Calu3 (cell line): ENCODE data around the gene OBI1. TPM values are rescaled to one million over a fixed set of nuclear protein-coding genes. Genes with fewer than 3 reads are reported as not detected.
"Not testable (repeated sequence)": the region's sequence is repeated elsewhere in the genome, so short reads cannot be mapped to it uniquely, and the experiment has no call there.

Experiments used
- BruUV-seq: library from RNA; stranded (reverse); fragments of 400-500 nt; replicated peaks from 2 replicates; lab custom pipeline; 2021; lab: Mats Ljungman, UMichigan
- CTCF ChIA-PET: fragments of 300-600 bp; sonication (Branson Sonifier 250); formaldehyde crosslinking; loops from one replicate; lab custom pipeline; 2022; ENCODE audit warnings: antibody characterized with exemption; lab: Charles Lee
- DNase-seq: peaks from one replicate; pipeline ENCODE4 v3.0.0; 2022
- H3K27ac Mint-ChIP-seq: one replicate; pipeline ENCODE4 v1.8.0; 2022; ENCODE audit warnings: mixed read lengths; ENCODE audit not compliant: unreplicated experiment
- H3K27me3 Mint-ChIP-seq: one replicate; pipeline ENCODE4 v1.8.0; 2022; ENCODE audit warnings: mixed read lengths; ENCODE audit not compliant: unreplicated experiment
- H3K36me3 Mint-ChIP-seq: one replicate; pipeline ENCODE4 v1.8.0; 2022; ENCODE audit warnings: mild to moderate bottlenecking, moderate library complexity, mixed read lengths; ENCODE audit not compliant: insufficient read depth, unreplicated experiment
- H3K4me1 Mint-ChIP-seq: one replicate; pipeline ENCODE4 v1.8.0; 2022; ENCODE audit warnings: mild to moderate bottlenecking, low read depth, mixed read lengths; ENCODE audit not compliant: unreplicated experiment
- H3K4me3 Mint-ChIP-seq: one replicate; pipeline ENCODE4 v1.8.0; 2022; ENCODE audit warnings: mild to moderate bottlenecking, low read depth, moderate library complexity, mixed read lengths; ENCODE audit not compliant: unreplicated experiment
- H3K9me3 Mint-ChIP-seq: one replicate; pipeline ENCODE4 v1.8.0; 2022; ENCODE audit warnings: low read depth, mixed read lengths; ENCODE audit not compliant: unreplicated experiment
- CTCF ChIP-seq: fragments of 200-600 bp; IDR thresholded peaks from one replicate; pipeline ENCODE4 v1.8.0; 2022; ENCODE audit warnings: antibody characterized with exemption; ENCODE audit not compliant: unreplicated experiment
- intact Hi-C: fragments of 100-400 bp; cut with micrococcal nuclease; formaldehyde crosslinking; loops from one replicate; pipeline ENCODE4 v1.10.0; 2022; ENCODE audit not compliant: unreplicated experiment
- total RNA-seq: library from RNA; stranded (reverse); gene quantifications from 2 replicates; pipeline ENCODE4 v1.2.3, GENCODE V29; 2022

Gene OBI1
- total RNA-seq, 1 experiment from 2014 or later: 5.9 TPM

GRCh38 chr13:78655007-78655406 lies 3.9 kb downstream of the OBI1 start:
- Mint-ChIP-seq H3K27me3 (no peaks in the 10 kb centered on the region), H3K4me3 (no peak overlapping the region), H3K36me3 (peaks cover 17% of the 10 kb centered on the region), H3K4me1 (no peaks in the 10 kb centered on the region), H3K27ac (no peak overlapping the region), H3K9me3 (no peaks in the 10 kb centered on the region)
- BruUV-seq: no TSS peak
- intact Hi-C loops: no loop called here
- CTCF ChIA-PET: no interaction called here
- DNase-seq: no peak
- no peak for TF ChIP-seq CTCF

- no peak for TF ChIP-seq CTCF
- Mint-ChIP-seq H3K36me3 (peaks cover under 1% of the 10 kb centered on the region), H3K9me3 (no peaks in the 10 kb centered on the region), H3K27me3 (no peaks in the 10 kb centered on the region), H3K27ac (no peak overlapping the region), H3K4me1 (peaks cover 3% of the 10 kb centered on the region), H3K4me3 (no peak overlapping the region)
- CTCF ChIA-PET: no interaction called here
- no peak for DNase-seq
- BruUV-seq: no TSS peak
- intact Hi-C loops: no loop called here
Observed at GRCh38 chr13:78652651-78653050, 6.3 kb downstream of the OBI1 start.

- no peak for DNase-seq
- Mint-ChIP-seq H3K4me3 (no peak overlapping the region), H3K4me1 (peaks cover 11% of the 10 kb centered on the region), H3K27ac (no peak overlapping the region), H3K36me3 (no peaks in the 10 kb centered on the region), H3K27me3 (no peaks in the 10 kb centered on the region), H3K9me3 (no peaks in the 10 kb centered on the region)
- no peak for TF ChIP-seq CTCF
- BruUV-seq: no TSS peak
- intact Hi-C loops: no loop called here
- CTCF ChIA-PET: no interaction called here
Observed at GRCh38 chr13:78650717-78651083, 8.3 kb downstream of the OBI1 start.

GRCh38 chr13:78649997-78650716 lies 8.8 kb downstream of the OBI1 start:
- DNase-seq: no peak
- H3K9me3 Mint-ChIP-seq: no peaks in the 10 kb centered on the region
- intact Hi-C loops: no loop called here
- H3K27me3 Mint-ChIP-seq: no peaks in the 10 kb centered on the region
- TF ChIP-seq CTCF: no peak
- H3K36me3 Mint-ChIP-seq: no peaks in the 10 kb centered on the region
- CTCF ChIA-PET: no interaction called here
- H3K4me1 Mint-ChIP-seq: peaks cover 11% of the 10 kb centered on the region
- no peak overlapping the region for H3K27ac Mint-ChIP-seq
- BruUV-seq: no TSS peak
- no peak overlapping the region for H3K4me3 Mint-ChIP-seq

- H3K9me3 Mint-ChIP-seq, H3K27me3 Mint-ChIP-seq, DNase-seq, BruUV-seq, H3K36me3 Mint-ChIP-seq, CTCF ChIA-PET, H3K27ac Mint-ChIP-seq, intact Hi-C loops: not testable (repeated sequence)
- peaks cover 11% of the 10 kb centered on the region for H3K4me1 Mint-ChIP-seq
- peak overlapping the region; percentile 32 for H3K4me3 Mint-ChIP-seq
Observed at GRCh38 chr13:78647109-78647678, 11.8 kb downstream of the OBI1 start.
